ENCODE measurements around the gene REPIN1.

Gene REPIN1

DNA sequence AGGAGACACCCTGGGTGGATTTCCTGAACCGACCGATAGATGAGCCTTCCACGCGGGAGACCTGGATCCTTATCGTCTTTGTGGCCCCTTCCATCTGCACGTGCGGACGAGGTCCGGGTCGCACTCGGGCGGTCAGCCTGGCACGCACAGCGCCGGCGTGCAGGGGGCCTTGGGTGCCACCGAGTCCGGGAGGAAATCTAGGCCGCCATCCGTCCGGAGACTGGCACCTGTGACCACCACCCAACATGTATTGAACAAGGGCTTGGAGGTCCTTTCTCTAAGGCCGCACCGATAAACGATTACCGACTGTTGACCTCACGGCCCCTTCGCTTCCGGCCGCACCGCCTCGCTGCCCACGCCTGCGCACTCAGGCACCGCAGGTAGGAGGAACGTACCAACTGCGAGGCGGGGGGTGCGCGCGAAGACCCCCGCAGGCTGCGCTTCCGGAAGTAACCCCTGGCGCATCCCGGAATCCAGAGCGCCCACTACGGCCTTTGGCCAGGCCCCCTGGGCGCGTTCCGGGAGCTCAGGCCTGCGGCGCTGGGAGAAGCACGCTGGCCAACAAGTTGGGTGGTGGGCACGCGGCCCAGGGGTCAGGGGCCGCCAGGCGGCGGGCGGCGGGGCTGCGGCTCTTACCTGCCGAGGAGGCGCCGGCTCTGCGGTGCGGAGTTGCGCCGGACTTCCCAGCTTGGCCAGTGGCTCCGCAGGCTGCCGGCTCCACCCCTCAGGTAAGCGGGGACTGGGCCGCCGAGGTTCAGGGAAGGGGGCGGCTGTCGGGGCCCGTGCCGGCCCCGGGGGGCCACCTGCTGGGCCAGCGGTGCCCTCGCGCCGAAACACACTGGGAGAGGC lies 45.6 kb upstream of the REPIN1 start, which contains the start of the genes ACTR3C and LRRC61:
Gene ACTR3C, minus strand, starts transcription at position 713 of the 849 bp plus-strand sequence. CDS start 28,249 bp downstream, outside the sequence.
Gene LRRC61, plus strand, starts transcription at position 523 of the 849 bp plus-strand sequence. CDS start 13,507 bp downstream, outside the sequence.
- Histone ChIP-seq H3K4me3 (ENCODE audit: insufficient read depth, low read length, poor library complexity, severe bottlenecking) (peak within 1 kb of the TSS; percentile 41), H3K4me2 (ENCODE audit: low read depth, low read length, poor library complexity, severe bottlenecking) (peak within 1 kb of the TSS; percentile 45), H3K27ac (ENCODE audit: low read depth, low read length) (no peak within 1 kb of the TSS), H4K20me1 (ENCODE audit: low read depth, low read length) (no peaks in the 10 kb centered on the region), H3K36me3 (ENCODE audit: low read length) (no peaks in the 10 kb centered on the region), H3K9me2 (replicated peaks; ENCODE audit: insufficient read depth, low read length) (no peaks in the 10 kb centered on the region), H3F3A (ENCODE audit: insufficient read depth) (no peaks in the 10 kb centered on the region), H3K9ac (ENCODE audit: low read length) (peak within 1 kb of the TSS; percentile 54), H3K79me2 (ENCODE audit: insufficient read depth, low read length) (no peaks in the 10 kb centered on the region), H3K27me3 (ENCODE audit: low read length) (no peaks in the 10 kb centered on the region), H3K9me3 (ENCODE audit: insufficient read depth, low read length) (no peaks in the 10 kb centered on the region), H2AFZ (ENCODE audit: low read depth, low read length, severe bottlenecking) (peak within 1 kb of the TSS; percentile 58)
- TF ChIP-seq EZH2phosphoT487 (conservative IDR thresholded peaks at IDR 0.05; ENCODE audit: low read length) = no peak
- TF ChIP-seq, protein P1, sequence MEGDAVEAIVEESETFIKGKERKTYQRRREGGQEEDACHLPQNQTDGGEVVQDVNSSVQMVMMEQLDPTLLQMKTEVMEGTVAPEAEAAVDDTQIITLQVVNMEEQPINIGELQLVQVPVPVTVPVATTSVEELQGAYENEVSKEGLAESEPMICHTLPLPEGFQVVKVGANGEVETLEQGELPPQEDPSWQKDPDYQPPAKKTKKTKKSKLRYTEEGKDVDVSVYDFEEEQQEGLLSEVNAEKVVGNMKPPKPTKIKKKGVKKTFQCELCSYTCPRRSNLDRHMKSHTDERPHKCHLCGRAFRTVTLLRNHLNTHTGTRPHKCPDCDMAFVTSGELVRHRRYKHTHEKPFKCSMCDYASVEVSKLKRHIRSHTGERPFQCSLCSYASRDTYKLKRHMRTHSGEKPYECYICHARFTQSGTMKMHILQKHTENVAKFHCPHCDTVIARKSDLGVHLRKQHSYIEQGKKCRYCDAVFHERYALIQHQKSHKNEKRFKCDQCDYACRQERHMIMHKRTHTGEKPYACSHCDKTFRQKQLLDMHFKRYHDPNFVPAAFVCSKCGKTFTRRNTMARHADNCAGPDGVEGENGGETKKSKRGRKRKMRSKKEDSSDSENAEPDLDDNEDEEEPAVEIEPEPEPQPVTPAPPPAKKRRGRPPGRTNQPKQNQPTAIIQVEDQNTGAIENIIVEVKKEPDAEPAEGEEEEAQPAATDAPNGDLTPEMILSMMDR (IDR thresholded peaks at IDR 0.05; ENCODE audit: insufficient read depth, low read length, poor library complexity, severe bottlenecking) = no peak

DNA sequence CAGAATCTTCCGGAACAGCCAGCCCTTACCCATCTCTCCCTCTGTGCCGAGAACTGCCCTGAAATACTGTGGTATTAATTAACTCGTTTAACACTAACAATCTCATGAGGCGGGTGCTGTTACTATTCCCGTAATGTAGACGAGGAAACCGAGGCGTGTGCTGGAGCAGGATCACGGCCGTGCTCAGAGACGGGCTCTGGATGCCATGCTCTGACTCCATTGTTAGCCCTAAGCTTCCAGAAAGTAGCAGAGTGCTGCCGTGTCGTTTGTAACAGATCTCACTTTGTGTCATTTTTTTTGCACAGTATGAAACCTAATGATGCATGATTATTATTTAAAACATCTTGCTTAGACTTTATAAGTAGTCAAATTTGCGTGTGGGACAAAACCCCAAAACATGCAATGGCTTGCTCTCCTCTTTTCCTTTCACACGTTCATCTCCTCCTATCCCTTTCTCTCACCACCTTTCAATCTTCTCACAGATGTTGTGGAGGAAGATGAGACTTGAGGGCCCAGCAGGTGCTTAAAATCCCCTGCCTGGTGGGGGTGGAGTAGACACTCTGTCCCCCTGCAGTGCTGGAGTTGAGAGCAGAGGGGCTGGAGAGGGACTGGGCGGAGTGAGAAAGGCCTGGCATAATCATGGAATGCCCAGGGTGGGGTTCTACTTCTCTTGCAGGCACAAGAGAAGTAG lies 44.8 kb upstream of the REPIN1 start:
- H3K79me2 ChIP-seq (ENCODE audit: insufficient read depth, low read length) = no peaks in the 10 kb centered on the region
- H3K4me3 ChIP-seq (ENCODE audit: insufficient read depth, low read length, poor library complexity, severe bottlenecking) = peak overlapping the region; percentile 41

DNA sequence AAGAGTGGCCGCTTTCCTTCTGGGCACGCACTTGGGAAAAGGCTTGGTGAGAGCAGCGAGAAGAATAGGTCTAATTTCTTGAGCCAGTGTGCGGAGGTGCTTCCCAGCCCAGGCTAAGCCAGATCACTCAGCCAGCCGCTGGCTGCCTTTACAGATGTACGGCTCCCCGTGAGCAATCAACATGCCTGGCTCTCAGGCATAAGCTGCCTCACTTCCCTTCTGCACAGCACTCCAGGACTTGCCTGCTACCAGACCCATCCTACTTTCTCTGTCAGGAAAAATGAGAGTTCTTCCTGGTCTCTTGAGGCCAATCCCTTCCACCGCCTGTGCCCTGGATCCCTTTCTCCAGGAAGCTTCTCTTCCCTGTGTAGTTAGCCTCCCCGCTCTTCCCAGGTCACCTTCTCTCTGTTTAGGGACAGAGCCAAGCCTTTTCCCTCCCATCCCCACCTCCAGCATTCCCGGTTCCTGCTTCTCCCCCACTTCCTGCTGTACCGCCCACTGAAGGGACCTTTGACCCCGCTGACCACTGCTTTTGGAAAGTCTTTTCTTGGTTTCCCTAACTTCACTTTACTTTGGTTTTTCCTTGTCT lies 44.2 kb upstream of the REPIN1 start:
- no peak overlapping the region for H3K27ac ChIP-seq (ENCODE audit: low read depth, low read length)
- no peak overlapping the region for H3K9ac ChIP-seq (ENCODE audit: low read length)
- no peak overlapping the region for H3K4me3 ChIP-seq (ENCODE audit: insufficient read depth, low read length, poor library complexity, severe bottlenecking)
- no peaks in the 10 kb centered on the region for H4K20me1 ChIP-seq (ENCODE audit: low read depth, low read length)
- no peaks in the 10 kb centered on the region for H3K79me2 ChIP-seq (ENCODE audit: insufficient read depth, low read length)
- no peaks in the 10 kb centered on the region for H3K9me3 ChIP-seq (ENCODE audit: insufficient read depth, low read length)
- no peak for TF ChIP-seq EZH2phosphoT487 (conservative IDR thresholded peaks at IDR 0.05; ENCODE audit: low read length)
- TF ChIP-seq, protein P1 (IDR thresholded peaks at IDR 0.05; ENCODE audit: insufficient read depth, low read length, poor library complexity, severe bottlenecking) = no peak
- no peaks in the 10 kb centered on the region for H3K27me3 ChIP-seq (ENCODE audit: low read length)
- no peaks in the 10 kb centered on the region for H3K9me2 ChIP-seq (replicated peaks; ENCODE audit: insufficient read depth, low read length)
- no peak overlapping the region for H2AFZ ChIP-seq (ENCODE audit: low read depth, low read length, severe bottlenecking)
- H3K4me2 ChIP-seq (ENCODE audit: low read depth, low read length, poor library complexity, severe bottlenecking) = no peak overlapping the region
- no peaks in the 10 kb centered on the region for H3F3A ChIP-seq (ENCODE audit: insufficient read depth)
- H3K36me3 ChIP-seq (ENCODE audit: low read length) = no peaks in the 10 kb centered on the region

More for the DNA sequence above, 44.8 kb upstream of the REPIN1 start:
- Histone ChIP-seq H3K36me3 (ENCODE audit: low read length) (no peaks in the 10 kb centered on the region), H3F3A (ENCODE audit: insufficient read depth) (no peaks in the 10 kb centered on the region), H3K9me3 (ENCODE audit: insufficient read depth, low read length) (no peaks in the 10 kb centered on the region), H3K4me2 (ENCODE audit: low read depth, low read length, poor library complexity, severe bottlenecking) (peak overlapping the region; percentile 45), H3K27me3 (ENCODE audit: low read length) (no peaks in the 10 kb centered on the region), H3K9ac (ENCODE audit: low read length) (peak overlapping the region; percentile 54; the same call in 1 of the 2 replicates), H2AFZ (ENCODE audit: low read depth, low read length, severe bottlenecking) (peak overlapping the region; percentile 58), H3K9me2 (replicated peaks; ENCODE audit: insufficient read depth, low read length) (no peaks in the 10 kb centered on the region), H3K27ac (ENCODE audit: low read depth, low read length) (no peak overlapping the region), H4K20me1 (ENCODE audit: low read depth, low read length) (no peaks in the 10 kb centered on the region)
- TF ChIP-seq, protein P1 (IDR thresholded peaks at IDR 0.05; ENCODE audit: insufficient read depth, low read length, poor library complexity, severe bottlenecking) = no peak
- no peak for TF ChIP-seq EZH2phosphoT487 (conservative IDR thresholded peaks at IDR 0.05; ENCODE audit: low read length)

Data from SU-DHL-6 (cell line).